Spleen (tissue), 11 donors: ENCODE results near the gene PDGFD. TPM values are rescaled to one million over a fixed set of nuclear protein-coding genes. Genes with fewer than 3 reads are reported as not detected.

Experiments
- DNase-seq: peaks from one replicate; pipeline ENCODE4 v3.0.0-alpha.2; 2020
- H3K27ac ChIP-seq, 8 donors: fragments of 200-600 bp; sonication (generic) in 7 of 8; 1 replicate in 4 of 8; 2 replicates in 4 of 8; pipeline versions ENCODE4 v1.5.0 to v1.8.0; 2016 to 2021; ENCODE audit warnings: inconsistent platforms in 4 of 8, mild to moderate bottlenecking in 4 of 8, moderate library complexity in 1 of 8
- H3K27me3 ChIP-seq, 7 donors: fragments of 200-600 bp; sonication (generic) in 6 of 7; replicated peaks in 1 of 7; 1 replicate in 4 of 7; 2 replicates in 3 of 7; pipeline versions ENCODE4 v1.5.0 to v1.8.0; 2016 to 2021; ENCODE audit warnings: inconsistent platforms in 3 of 7, mild to moderate bottlenecking in 1 of 7
- H3K36me3 ChIP-seq, 6 donors: fragments of 200-600 bp; sonication (generic) in 5 of 6; 1 replicate in 4 of 6; 2 replicates in 2 of 6; pipeline versions ENCODE4 v1.5.0 to v1.8.0; 2016 to 2021; ENCODE audit warnings: inconsistent platforms in 2 of 6
- H3K4me1 ChIP-seq, 6 donors: fragments of 200-600 bp; sonication (generic) in 5 of 6; 1 replicate in 3 of 6; 2 replicates in 3 of 6; pipeline versions ENCODE4 v1.5.0 to v1.8.0; 2016 to 2021; ENCODE audit warnings: inconsistent platforms in 3 of 6
- H3K4me3 ChIP-seq, 8 donors: fragments of 200-600 bp; sonication (generic) in 7 of 8; 1 replicate in 4 of 8; 2 replicates in 4 of 8; pipeline versions ENCODE4 v1.5.0 to v1.8.0; 2016 to 2021; ENCODE audit warnings: inconsistent platforms in 4 of 8, mild to moderate bottlenecking in 4 of 8, moderate library complexity in 2 of 8
- H3K9me3 ChIP-seq, 8 donors: fragments of 200-600 bp; sonication (generic) in 7 of 8; 1 replicate in 4 of 8; 2 replicates in 4 of 8; pipeline versions ENCODE4 v1.5.0 to v1.8.0; 2016 to 2021; ENCODE audit warnings: inconsistent platforms in 4 of 8
- POLR2A ChIP-seq, 3 donors: fragments of 450-650 bp; IDR thresholded peaks; one replicate each; pipeline ENCODE4 v1.5.1; 2017; ENCODE audit warnings: antibody characterized with exemption in 3 of 3, mild to moderate bottlenecking in 1 of 3
- POLR2AphosphoS5 ChIP-seq, 3 donors: sonication (generic); formaldehyde crosslinking; IDR thresholded peaks; one replicate each; pipeline ENCODE4 v1.5.1; 2017; ENCODE audit warnings: antibody characterized with exemption in 3 of 3
- WGBS, 5 donors: extraction: QIAGEN DNeasy Blood & Tissue Kit in 3 of 5; methylation state at CpG; one replicate each; pipeline versions ENCODE4 v1.1.5 to v1.1.7; 2013 to 2018; 5-methylcytosine and 5-hydroxymethylcytosine counted together
- intact Hi-C: fragments of 100-400 bp; cut with DNase I; formaldehyde crosslinking; loops from one replicate; pipeline ENCODE4 v1.15.0; 2023; ENCODE audit warnings: low total_unique reads
- polyA plus RNA-seq, 3 donors: library from polyadenylated mRNA; stranded (reverse); fragments of 200-250 nt; gene quantifications; one replicate each; pipeline ENCODE4 v1.2.1, GENCODE V29; 2013
- total RNA-seq, 7 donors: library from RNA; depleted of rRNA in 3 of 7; stranded (reverse); fragments of >200 nt in 3 of 7; fragmentation: NEBNext Ultra II Directional in 4 of 7; extraction: Animal tissue kit (Norgen Biotek cat#: 25700) in 4 of 7; gene quantifications; one replicate each; pipeline versions ENCODE4 v1.1.0 to v1.2.1, GENCODE V29; 2016 to 2021
- TF ChIP-seq, protein P1 (sequence below), 11 experiments: fragments of 200-600 bp in 7 of 11; fragments of 450-650 bp in 4 of 11; sonication (generic) in 4 of 11; IDR thresholded peaks in 8 of 11; conservative IDR thresholded peaks in 3 of 11; 1 replicate in 7 of 11; 2 replicates in 4 of 11; pipeline versions ENCODE4 v1.4.0 to v1.8.0; 2016 to 2021; ENCODE audit warnings: antibody characterized with exemption in 11 of 11, inconsistent platforms in 4 of 11, mild to moderate bottlenecking in 1 of 11
- donor health status: healthy with polysubstance abuse.
- donor health status: DM: no; HTN: no; CAD: no; lungs with moderate emphysema.
- donor health status: DM: no; HTN: no; CAD: no.
- donor health status: Bipolar disorder and iron deficiency.
- donor health status: healthy.
- donor health status: DM: no; HTN: no; CAD: no.
- donor health status: DM: yes; HTN: yes; CAD: no.

Gene PDGFD
- total and polyA plus RNA-seq, 10 donors: 0.43 to 7.1 (median 3.4) TPM

DNA sequence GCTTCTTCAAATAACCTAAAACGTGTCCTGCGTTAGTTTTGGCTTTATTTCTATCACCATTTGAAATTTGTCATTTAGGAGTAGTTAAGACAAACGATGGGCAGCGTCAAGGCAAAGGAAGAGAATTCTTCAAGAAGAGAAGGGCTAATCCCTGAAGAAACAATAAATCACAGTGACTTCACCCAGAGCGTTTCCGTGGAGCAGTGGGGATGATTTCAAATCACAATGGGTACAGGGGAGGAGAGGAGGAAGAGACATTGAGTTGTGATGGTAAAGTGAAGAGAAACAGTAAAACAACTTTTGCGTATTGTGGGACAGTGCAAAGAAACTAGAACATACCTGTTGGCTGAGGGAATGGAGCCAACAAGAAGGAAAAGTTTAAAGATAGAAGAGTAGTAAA lies 9.7 kb downstream of the PDGFD start:
- intact Hi-C loops: loop anchor here (10.0 kb wide), 1 partner anchor 469 kb away; no protein-coding TSS in a partner anchor
- WGBS, 5 donors: 75 to 92% (median 86%) methylated on average over 7 of the region's 7 CpGs

DNA sequence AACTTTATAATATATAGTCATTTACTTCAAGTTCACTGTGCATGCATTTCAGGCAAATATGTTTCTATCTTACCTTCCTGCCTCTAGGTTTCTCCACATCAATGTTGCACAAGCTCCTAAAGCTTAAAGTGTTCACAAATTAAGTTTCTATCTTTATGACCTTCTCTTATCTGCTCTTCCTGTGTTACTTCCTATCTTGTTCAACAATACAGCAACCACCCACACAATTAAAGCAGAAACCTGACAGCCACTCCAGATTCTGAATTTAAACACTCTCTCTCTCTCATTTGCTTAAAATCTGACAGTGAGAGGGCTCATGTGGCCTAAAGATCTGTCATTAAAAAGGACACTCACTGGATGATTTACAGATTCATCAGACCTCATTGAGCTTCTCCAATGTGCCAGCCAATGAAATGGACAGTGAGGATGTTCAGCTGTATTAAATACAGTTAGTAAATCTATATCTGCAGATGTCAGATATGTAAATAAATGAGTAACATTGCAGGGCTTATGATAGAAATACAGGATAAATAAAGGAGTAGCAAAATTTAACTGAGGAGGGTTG lies 10.9 kb downstream of the PDGFD start:
- Histone ChIP-seq H3K27me3 (no peaks in the 10 kb centered on the region), H3K36me3 (no peaks in the 10 kb centered on the region), H3K27ac (no peak overlapping the region), H3K4me1 (peaks cover 0 to 13% (median 7%) of the 10 kb centered on the region in 6 donors), H3K9me3 (no peaks in the 10 kb centered on the region), H3K4me3 (no peak overlapping the region)
- TF ChIP-seq POLR2AphosphoS5 (IDR thresholded peaks at IDR 0.05): no peak
- TF ChIP-seq, protein P1, sequence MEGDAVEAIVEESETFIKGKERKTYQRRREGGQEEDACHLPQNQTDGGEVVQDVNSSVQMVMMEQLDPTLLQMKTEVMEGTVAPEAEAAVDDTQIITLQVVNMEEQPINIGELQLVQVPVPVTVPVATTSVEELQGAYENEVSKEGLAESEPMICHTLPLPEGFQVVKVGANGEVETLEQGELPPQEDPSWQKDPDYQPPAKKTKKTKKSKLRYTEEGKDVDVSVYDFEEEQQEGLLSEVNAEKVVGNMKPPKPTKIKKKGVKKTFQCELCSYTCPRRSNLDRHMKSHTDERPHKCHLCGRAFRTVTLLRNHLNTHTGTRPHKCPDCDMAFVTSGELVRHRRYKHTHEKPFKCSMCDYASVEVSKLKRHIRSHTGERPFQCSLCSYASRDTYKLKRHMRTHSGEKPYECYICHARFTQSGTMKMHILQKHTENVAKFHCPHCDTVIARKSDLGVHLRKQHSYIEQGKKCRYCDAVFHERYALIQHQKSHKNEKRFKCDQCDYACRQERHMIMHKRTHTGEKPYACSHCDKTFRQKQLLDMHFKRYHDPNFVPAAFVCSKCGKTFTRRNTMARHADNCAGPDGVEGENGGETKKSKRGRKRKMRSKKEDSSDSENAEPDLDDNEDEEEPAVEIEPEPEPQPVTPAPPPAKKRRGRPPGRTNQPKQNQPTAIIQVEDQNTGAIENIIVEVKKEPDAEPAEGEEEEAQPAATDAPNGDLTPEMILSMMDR (IDR thresholded peaks at IDR 0.05 in 8 of 11, conservative IDR thresholded peaks at IDR 0.05 in 3 of 11): no peak
- no peak for TF ChIP-seq POLR2A (IDR thresholded peaks at IDR 0.05)
- no peak for DNase-seq
- intact Hi-C loops: loop anchor here (10.0 kb wide), 1 partner anchor 468 kb away; no protein-coding TSS in a partner anchor

More for the DNA sequence above, 9.7 kb downstream of the PDGFD start:
- Histone ChIP-seq H3K27ac (no peak overlapping the region), H3K27me3 (no peaks in the 10 kb centered on the region), H3K4me1 (peaks cover 0 to 13% (median 7%) of the 10 kb centered on the region in 6 donors), H3K9me3 (no peaks in the 10 kb centered on the region), H3K36me3 (no peaks in the 10 kb centered on the region), H3K4me3 (no peak overlapping the region)
- DNase-seq: no peak
- TF ChIP-seq POLR2AphosphoS5 (IDR thresholded peaks at IDR 0.05) (no peak), POLR2A (IDR thresholded peaks at IDR 0.05) (no peak)
- TF ChIP-seq, protein P1 (IDR thresholded peaks at IDR 0.05 in 8 of 11, conservative IDR thresholded peaks at IDR 0.05 in 3 of 11): no peak

DNA sequence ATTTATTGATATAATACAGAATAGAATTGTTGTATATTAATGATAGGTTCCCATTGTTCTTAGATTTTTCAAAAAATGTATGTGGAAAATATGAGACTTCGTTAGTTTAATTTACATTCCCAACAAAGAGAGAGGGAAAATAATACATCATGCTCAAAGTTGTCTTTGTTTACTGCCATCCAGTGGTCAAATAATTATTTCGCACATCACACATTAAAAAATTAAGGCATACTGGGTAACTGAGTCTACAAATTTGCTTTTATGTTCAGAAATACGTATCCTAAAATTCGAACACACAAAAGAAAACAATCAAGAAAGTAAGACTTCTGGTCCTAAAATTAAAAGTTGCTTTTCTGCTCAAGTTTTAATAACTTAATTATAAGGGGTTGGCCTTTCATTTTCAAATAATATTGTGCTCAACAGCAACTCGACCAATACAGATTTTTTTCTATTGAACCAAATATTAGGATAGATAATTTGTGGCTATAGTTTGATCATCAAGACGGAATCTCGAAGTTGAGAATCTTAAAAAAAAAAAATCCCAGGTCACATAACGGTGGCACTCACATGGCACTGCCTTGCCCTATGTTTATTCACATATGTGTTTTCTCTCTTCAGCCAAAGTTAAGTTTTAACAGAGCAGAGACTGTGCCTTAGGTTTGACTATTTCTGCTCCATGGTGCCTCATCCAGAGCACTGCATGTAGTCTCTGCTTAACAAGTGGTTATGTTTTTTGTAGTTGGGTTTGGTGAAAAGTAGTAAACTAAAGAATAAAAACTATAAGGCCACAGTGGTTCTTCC lies 12.3 kb downstream of the PDGFD start:
- no peaks in the 10 kb centered on the region for H3K9me3 ChIP-seq
- intact Hi-C loops: loop anchor here (10.0 kb wide), 1 partner anchor 467 kb away; no protein-coding TSS in a partner anchor
- H3K4me1 ChIP-seq: peaks cover 0 to 13% (median 7%) of the 10 kb centered on the region in 6 donors
- no peak for TF ChIP-seq POLR2A (IDR thresholded peaks at IDR 0.05)
- TF ChIP-seq, protein P1 (IDR thresholded peaks at IDR 0.05 in 8 of 11, conservative IDR thresholded peaks at IDR 0.05 in 3 of 11): peak in 5 of 11 experiments; percentile 20 to 32 (median 26)
- TF ChIP-seq POLR2AphosphoS5 (IDR thresholded peaks at IDR 0.05): no peak
- no peak for DNase-seq
- 80 to 87% (median 82%) methylated on average over 8 of the region's 8 CpGs for WGBS, 5 donors
- H3K27ac ChIP-seq: no peak overlapping the region
- no peaks in the 10 kb centered on the region for H3K27me3 ChIP-seq
- no peak overlapping the region for H3K4me3 ChIP-seq
- no peaks in the 10 kb centered on the region for H3K36me3 ChIP-seq

DNA sequence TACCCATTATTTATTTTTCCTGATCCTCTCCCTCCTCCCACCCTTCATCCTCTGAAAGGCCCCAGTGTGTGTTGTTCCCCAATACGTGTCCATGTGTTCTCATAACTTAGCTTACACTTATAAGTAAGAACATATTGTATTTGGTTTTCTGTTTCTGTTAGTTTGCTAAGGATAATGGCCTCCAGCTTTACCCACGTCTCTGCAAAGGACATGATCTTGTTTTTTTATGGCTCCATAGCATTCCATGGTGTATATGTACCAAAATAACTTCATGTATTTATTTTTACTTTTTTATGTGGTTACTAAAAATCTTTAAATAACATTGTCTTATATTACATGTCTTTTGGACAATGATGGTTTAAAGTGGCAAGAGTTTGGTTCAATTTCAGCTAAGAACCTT lies 15.2 kb downstream of the PDGFD start:
- 83 to 91% (median 89%) methylated on average over 2 of the region's 2 CpGs for WGBS, 5 donors
- no peak overlapping the region for H3K27ac ChIP-seq
- peaks cover 0 to 13% (median 7%) of the 10 kb centered on the region in 6 donors for H3K4me1 ChIP-seq
- intact Hi-C loops: no loop called here
- no peak for DNase-seq
- no peaks in the 10 kb centered on the region for H3K27me3 ChIP-seq
- no peaks in the 10 kb centered on the region for H3K9me3 ChIP-seq
- H3K4me3 ChIP-seq: no peak overlapping the region
- TF ChIP-seq, protein P1 (IDR thresholded peaks at IDR 0.05 in 8 of 11, conservative IDR thresholded peaks at IDR 0.05 in 3 of 11): no peak
- TF ChIP-seq POLR2AphosphoS5 (IDR thresholded peaks at IDR 0.05) (no peak), POLR2A (IDR thresholded peaks at IDR 0.05) (no peak)
- no peaks in the 10 kb centered on the region for H3K36me3 ChIP-seq
